ENCODE measurements around the gene CISD3. TPM values are rescaled to one million over a fixed set of nuclear protein-coding genes. Genes with fewer than 3 reads are reported as not detected.

The CISD3 gene
- total and polyA plus RNA-seq, 2 experiments from 2014 or later: 0.94 to 8.9 TPM

DNA sequence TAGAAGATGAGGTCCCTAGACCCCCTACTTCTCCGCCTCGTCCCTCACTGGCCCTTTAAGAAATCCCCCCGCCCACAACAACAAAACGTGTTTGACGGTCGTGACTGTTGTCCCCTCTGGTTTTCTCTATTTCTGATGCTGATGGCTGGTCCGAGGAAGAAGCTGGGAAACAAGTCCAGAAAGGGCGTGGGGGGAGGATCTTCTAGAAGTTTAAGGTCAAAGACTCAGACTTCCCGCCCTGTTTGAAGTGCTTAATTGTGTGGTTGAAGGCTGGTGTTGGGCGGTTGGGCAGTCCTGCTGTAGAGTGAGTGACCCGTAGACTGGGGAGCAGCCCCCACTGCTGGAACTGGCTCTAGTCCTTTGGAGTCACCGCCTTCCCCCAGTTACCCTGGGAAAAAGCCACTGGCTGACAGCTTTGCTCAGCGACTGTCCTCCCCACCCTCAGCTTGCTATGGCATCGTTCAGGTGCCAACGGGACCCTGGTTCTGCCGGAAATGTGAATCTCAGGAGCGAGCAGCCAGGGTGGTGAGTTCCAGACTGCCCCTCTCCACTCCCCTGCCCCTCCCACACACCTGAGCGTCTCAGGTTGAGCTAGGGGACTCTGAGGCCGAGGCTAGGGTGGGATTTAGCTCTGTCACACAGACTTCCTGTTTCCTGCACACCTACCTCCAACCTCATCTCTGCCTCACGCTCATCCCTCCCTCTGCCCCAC lies 23.5 kb upstream of the CISD3 start (continued):
- TF ChIP-seq, protein P1, sequence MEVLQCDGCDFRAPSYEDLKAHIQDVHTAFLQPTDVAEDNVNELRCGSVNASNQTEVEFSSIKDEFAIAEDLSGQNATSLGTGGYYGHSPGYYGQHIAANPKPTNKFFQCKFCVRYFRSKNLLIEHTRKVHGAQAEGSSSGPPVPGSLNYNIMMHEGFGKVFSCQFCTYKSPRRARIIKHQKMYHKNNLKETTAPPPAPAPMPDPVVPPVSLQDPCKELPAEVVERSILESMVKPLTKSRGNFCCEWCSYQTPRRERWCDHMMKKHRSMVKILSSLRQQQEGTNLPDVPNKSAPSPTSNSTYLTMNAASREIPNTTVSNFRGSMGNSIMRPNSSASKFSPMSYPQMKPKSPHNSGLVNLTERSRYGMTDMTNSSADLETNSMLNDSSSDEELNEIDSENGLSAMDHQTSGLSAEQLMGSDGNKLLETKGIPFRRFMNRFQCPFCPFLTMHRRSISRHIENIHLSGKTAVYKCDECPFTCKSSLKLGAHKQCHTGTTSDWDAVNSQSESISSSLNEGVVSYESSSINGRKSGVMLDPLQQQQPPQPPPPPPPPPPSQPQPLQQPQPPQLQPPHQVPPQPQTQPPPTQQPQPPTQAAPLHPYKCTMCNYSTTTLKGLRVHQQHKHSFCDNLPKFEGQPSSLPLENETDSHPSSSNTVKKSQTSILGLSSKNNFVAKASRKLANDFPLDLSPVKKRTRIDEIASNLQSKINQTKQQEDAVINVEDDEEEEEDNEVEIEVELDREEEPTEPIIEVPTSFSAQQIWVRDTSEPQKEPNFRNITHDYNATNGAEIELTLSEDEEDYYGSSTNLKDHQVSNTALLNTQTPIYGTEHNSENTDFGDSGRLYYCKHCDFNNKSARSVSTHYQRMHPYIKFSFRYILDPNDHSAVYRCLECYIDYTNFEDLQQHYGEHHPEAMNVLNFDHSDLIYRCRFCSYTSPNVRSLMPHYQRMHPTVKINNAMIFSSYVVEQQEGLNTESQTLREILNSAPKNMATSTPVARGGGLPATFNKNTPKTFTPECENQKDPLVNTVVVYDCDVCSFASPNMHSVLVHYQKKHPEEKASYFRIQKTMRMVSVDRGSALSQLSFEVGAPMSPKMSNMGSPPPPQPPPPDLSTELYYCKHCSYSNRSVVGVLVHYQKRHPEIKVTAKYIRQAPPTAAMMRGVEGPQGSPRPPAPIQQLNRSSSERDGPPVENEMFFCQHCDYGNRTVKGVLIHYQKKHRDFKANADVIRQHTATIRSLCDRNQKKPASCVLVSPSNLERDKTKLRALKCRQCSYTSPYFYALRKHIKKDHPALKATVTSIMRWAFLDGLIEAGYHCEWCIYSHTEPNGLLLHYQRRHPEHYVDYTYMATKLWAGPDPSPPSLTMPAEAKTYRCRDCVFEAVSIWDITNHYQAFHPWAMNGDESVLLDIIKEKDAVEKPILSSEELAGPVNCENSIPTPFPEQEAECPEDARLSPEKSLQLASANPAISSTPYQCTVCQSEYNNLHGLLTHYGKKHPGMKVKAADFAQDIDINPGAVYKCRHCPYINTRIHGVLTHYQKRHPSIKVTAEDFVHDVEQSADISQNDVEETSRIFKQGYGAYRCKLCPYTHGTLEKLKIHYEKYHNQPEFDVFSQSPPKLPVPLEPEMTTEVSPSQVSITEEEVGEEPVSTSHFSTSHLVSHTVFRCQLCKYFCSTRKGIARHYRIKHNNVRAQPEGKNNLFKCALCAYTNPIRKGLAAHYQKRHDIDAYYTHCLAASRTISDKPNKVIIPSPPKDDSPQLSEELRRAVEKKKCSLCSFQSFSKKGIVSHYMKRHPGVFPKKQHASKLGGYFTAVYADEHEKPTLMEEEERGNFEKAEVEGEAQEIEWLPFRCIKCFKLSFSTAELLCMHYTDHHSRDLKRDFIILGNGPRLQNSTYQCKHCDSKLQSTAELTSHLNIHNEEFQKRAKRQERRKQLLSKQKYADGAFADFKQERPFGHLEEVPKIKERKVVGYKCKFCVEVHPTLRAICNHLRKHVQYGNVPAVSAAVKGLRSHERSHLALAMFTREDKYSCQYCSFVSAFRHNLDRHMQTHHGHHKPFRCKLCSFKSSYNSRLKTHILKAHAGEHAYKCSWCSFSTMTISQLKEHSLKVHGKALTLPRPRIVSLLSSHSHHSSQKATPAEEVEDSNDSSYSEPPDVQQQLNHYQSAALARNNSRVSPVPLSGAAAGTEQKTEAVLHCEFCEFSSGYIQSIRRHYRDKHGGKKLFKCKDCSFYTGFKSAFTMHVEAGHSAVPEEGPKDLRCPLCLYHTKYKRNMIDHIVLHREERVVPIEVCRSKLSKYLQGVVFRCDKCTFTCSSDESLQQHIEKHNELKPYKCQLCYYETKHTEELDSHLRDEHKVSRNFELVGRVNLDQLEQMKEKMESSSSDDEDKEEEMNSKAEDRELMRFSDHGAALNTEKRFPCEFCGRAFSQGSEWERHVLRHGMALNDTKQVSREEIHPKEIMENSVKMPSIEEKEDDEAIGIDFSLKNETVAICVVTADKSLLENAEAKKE (CRISPR knock-in tag; IDR thresholded peaks at IDR 0.05): no peak
- TF ChIP-seq, protein P2, sequence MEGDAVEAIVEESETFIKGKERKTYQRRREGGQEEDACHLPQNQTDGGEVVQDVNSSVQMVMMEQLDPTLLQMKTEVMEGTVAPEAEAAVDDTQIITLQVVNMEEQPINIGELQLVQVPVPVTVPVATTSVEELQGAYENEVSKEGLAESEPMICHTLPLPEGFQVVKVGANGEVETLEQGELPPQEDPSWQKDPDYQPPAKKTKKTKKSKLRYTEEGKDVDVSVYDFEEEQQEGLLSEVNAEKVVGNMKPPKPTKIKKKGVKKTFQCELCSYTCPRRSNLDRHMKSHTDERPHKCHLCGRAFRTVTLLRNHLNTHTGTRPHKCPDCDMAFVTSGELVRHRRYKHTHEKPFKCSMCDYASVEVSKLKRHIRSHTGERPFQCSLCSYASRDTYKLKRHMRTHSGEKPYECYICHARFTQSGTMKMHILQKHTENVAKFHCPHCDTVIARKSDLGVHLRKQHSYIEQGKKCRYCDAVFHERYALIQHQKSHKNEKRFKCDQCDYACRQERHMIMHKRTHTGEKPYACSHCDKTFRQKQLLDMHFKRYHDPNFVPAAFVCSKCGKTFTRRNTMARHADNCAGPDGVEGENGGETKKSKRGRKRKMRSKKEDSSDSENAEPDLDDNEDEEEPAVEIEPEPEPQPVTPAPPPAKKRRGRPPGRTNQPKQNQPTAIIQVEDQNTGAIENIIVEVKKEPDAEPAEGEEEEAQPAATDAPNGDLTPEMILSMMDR (conservative IDR thresholded peaks at IDR 0.05; ENCODE audit: low read depth in 2 of 2): no peak
- no peak for TF ChIP-seq ZNF331 (CRISPR knock-in tag; IDR thresholded peaks at IDR 0.05; ENCODE audit: low read depth)
- TF ChIP-seq EZH2 (IDR thresholded peaks at IDR 0.05; ENCODE audit: low read depth, unreplicated experiment): no peak
- no peak for TF ChIP-seq POLR2AphosphoS5 (IDR thresholded peaks at IDR 0.05; ENCODE audit: low read depth)

DNA sequence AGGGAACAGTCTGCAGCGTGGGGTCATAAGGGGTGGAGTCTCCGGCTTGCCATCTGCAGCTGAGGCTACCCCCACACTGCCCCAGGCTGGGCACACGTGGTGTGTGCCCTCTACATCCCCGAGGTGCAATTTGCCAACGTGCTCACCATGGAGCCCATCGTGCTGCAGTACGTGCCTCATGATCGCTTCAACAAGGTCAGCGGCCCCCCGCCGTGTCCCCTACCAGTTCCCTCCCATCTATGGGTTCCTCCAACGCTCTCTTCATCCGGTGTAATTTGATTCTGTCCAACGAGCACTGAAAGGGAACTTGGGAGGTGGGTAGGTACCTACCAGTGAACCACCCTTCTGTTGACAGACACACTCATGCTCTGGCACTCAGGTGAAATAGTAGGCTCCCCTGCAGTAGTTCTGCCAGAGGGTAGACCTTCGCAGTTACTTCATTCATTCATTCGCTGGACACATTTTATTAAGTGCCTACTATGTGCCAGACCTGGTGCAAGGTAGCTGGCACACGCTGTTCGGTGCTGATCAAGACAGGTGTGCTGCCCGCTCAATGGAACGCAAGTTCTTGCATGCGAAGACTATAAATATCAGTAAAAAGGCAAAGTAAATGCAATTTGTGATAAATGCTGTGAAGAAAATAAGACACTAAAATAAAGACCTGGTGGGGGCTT lies 22.3 kb upstream of the CISD3 start:
- peaks cover 9% of the 10 kb centered on the region for H4K20me1 ChIP-seq (replicated peaks; ENCODE audit: insufficient read depth)
- H3K79me2 ChIP-seq (replicated peaks; ENCODE audit: insufficient read depth): no peaks in the 10 kb centered on the region
- H3K27me3 ChIP-seq (ENCODE audit: insufficient read depth): peaks cover 70% of the 10 kb centered on the region
- H3K4me2 ChIP-seq: peak overlapping the region; percentile 87
- Mint-ChIP-seq H3K27me3 (ENCODE audit: insufficient read depth, low read depth, poor library complexity) (peaks cover 68% of the 10 kb centered on the region), H3K27ac (no peak overlapping the region), H3K9me3 (peaks cover 5% of the 10 kb centered on the region; the same call in 2 of the 3 replicates), H3K4me3 (peak overlapping the region; percentile 90), H3K4me1 (peaks cover 73% of the 10 kb centered on the region), H3K36me3 (ENCODE audit: low read depth) (peaks cover 8% of the 10 kb centered on the region)
- no peak overlapping the region for H2AFZ ChIP-seq
- H3F3A ChIP-seq (replicated peaks; ENCODE audit: low read depth): peaks cover 30% of the 10 kb centered on the region
- ATAC-seq: no peak
- H3K4me1 ChIP-seq (ENCODE audit: insufficient read depth): peaks cover 39% of the 10 kb centered on the region
- no peaks in the 10 kb centered on the region for H3K36me3 ChIP-seq (ENCODE audit: insufficient read depth)
- no peak overlapping the region for H3K27ac ChIP-seq (ENCODE audit: low read depth)
- DNase-seq (ENCODE audit: low spot score): peak; percentile 67
- H3K9me2 ChIP-seq (ENCODE audit: insufficient read depth): no peaks in the 10 kb centered on the region
- H3K4me3 ChIP-seq: peak overlapping the region; percentile 84
- no peak for TF ChIP-seq POLR2AphosphoS5 (IDR thresholded peaks at IDR 0.05; ENCODE audit: low read depth)
- TF ChIP-seq ZNF331 (CRISPR knock-in tag; IDR thresholded peaks at IDR 0.05; ENCODE audit: low read depth): no peak
- TF ChIP-seq, protein P3, sequence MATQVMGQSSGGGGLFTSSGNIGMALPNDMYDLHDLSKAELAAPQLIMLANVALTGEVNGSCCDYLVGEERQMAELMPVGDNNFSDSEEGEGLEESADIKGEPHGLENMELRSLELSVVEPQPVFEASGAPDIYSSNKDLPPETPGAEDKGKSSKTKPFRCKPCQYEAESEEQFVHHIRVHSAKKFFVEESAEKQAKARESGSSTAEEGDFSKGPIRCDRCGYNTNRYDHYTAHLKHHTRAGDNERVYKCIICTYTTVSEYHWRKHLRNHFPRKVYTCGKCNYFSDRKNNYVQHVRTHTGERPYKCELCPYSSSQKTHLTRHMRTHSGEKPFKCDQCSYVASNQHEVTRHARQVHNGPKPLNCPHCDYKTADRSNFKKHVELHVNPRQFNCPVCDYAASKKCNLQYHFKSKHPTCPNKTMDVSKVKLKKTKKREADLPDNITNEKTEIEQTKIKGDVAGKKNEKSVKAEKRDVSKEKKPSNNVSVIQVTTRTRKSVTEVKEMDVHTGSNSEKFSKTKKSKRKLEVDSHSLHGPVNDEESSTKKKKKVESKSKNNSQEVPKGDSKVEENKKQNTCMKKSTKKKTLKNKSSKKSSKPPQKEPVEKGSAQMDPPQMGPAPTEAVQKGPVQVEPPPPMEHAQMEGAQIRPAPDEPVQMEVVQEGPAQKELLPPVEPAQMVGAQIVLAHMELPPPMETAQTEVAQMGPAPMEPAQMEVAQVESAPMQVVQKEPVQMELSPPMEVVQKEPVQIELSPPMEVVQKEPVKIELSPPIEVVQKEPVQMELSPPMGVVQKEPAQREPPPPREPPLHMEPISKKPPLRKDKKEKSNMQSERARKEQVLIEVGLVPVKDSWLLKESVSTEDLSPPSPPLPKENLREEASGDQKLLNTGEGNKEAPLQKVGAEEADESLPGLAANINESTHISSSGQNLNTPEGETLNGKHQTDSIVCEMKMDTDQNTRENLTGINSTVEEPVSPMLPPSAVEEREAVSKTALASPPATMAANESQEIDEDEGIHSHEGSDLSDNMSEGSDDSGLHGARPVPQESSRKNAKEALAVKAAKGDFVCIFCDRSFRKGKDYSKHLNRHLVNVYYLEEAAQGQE (IDR thresholded peaks at IDR 0.05; ENCODE audit: unreplicated experiment): no peak
- TF ChIP-seq CREB1 (CRISPR knock-in tag; IDR thresholded peaks at IDR 0.05; ENCODE audit: low read depth): no peak
- TF ChIP-seq, protein P2 (conservative IDR thresholded peaks at IDR 0.05; ENCODE audit: low read depth in 2 of 2): no peak
- no peak for TF ChIP-seq JUNB (IDR thresholded peaks at IDR 0.05; ENCODE audit: unreplicated experiment)
